ENCODE data around the gene TNFSF10.

The TNFSF10 gene

DNA sequence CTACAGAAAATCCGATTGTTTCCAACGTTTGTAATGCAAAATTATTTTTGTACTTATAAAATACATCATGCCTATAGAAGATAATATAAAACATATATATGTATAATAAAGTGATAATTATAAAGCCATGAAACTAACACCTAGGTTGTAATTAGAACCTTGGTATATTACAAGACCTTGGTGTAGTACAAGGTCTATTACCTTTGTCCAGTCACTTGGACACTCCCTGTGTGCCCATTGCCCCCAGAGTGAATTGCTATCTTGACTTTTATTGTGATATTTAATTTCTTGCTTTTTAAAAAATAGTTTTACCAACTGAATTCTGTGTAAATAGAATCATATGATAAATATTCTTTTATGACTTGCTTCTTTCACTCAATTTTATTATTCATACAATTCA lies 20.7 kb upstream of the TNFSF10 start:
- DNase-seq (ENCODE audit: low read depth) = no peak
- TF ChIP-seq, protein P1, sequence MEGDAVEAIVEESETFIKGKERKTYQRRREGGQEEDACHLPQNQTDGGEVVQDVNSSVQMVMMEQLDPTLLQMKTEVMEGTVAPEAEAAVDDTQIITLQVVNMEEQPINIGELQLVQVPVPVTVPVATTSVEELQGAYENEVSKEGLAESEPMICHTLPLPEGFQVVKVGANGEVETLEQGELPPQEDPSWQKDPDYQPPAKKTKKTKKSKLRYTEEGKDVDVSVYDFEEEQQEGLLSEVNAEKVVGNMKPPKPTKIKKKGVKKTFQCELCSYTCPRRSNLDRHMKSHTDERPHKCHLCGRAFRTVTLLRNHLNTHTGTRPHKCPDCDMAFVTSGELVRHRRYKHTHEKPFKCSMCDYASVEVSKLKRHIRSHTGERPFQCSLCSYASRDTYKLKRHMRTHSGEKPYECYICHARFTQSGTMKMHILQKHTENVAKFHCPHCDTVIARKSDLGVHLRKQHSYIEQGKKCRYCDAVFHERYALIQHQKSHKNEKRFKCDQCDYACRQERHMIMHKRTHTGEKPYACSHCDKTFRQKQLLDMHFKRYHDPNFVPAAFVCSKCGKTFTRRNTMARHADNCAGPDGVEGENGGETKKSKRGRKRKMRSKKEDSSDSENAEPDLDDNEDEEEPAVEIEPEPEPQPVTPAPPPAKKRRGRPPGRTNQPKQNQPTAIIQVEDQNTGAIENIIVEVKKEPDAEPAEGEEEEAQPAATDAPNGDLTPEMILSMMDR (IDR thresholded peaks at IDR 0.05; ENCODE audit: insufficient read depth, low read depth, low read length, missing control alignments) = no peak
- no peak overlapping the region for H3K4me3 ChIP-seq (ENCODE audit: low read length)

DNA sequence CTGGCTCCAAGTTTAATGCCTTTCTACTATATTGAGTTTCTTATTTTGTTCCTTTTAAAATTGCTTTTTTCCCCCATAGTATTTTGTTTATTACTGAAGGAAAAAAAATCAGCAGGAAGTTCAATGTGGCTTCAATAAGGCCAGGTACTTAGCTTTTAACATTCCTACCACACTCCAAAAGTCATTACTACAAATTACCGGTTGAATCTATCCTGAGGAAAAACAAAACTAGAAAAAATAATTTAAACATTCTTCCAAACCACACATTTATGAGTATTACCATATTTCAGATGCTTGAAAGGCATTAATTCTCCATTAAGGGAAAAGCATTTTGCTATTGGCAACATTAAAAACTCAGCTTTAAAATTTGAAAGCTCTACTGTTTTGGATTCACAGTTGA lies 20.2 kb upstream of the TNFSF10 start:
- DNase-seq (ENCODE audit: low read depth) = no peak
- no peak overlapping the region for H3K4me3 ChIP-seq (ENCODE audit: low read length)
- TF ChIP-seq, protein P1 (IDR thresholded peaks at IDR 0.05; ENCODE audit: insufficient read depth, low read depth, low read length, missing control alignments) = no peak

DNA sequence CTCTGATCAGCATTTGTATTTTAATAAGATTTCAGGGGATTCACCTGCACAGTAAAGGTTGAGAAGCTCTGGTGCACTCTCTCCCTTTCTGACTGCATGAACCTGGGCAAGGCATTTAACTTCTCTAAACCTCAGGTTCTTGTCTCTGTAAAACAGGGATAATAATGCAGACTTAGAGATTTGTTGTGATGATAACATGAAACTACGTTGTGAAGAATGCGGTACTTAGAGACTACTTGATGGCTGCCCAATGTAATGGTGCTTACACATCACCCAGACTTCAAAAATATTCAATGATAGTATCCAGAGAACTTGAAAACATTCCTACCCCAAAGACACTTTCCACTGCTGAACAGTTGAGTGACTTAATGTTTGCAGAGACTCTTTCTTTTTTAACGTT lies 19.8 kb upstream of the TNFSF10 start:
- no peak overlapping the region for H3K4me3 ChIP-seq (ENCODE audit: low read length)
- TF ChIP-seq, protein P1 (IDR thresholded peaks at IDR 0.05; ENCODE audit: insufficient read depth, low read depth, low read length, missing control alignments) = no peak
- no peak for DNase-seq (ENCODE audit: low read depth)

DNA sequence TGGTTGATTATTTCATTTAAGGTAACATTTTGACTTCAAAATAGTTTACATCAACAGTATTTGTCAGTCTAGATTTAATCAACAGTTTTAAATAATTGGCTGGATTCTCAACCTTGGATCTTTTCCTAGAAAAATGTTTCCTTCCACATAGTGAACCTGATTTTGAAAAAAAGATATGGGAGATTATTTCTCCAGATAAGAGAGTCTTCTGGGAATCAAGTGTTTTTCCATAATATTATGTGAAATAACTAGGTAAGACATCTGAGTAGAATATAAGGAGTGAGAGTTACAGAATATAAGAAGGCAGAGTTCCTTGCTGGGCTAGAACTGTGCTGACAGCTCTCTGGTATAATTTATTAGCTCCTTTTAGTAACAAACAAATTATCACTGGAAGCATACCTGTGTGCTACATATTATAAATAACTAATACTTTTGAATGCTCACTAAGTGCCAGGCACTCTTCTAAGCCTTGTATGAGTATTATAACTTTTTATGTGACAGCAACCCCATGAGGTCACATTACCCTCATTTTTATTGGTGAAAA lies 18.8 kb upstream of the TNFSF10 start:
- H3K4me3 ChIP-seq (ENCODE audit: low read length) = no peak overlapping the region

DNA sequence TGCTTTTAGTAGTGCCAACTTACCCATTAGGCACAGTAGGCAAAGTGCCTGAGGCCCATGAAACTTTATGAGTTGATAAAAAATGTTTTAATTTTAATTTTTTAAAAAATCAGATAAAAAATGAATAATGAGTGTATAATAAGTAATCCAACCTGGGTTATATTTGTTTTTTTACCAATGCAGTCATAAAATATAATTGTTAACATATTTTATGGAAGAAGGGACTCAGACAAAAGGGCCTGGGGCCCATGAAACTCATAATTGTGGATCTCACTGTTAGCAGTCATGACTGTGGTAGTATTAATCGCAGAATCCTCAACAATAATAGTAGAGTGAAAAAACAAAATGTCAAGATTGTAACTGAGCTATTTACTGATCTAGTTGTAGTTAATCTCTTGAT lies 16.8 kb upstream of the TNFSF10 start:
- TF ChIP-seq, protein P1 (IDR thresholded peaks at IDR 0.05; ENCODE audit: insufficient read depth, low read depth, low read length, missing control alignments) = no peak
- no peak for DNase-seq (ENCODE audit: low read depth)
- H3K4me3 ChIP-seq (ENCODE audit: low read length) = no peak overlapping the region

More for the DNA sequence above, 18.8 kb upstream of the TNFSF10 start:
- TF ChIP-seq, protein P1 (IDR thresholded peaks at IDR 0.05; ENCODE audit: insufficient read depth, low read depth, low read length, missing control alignments) = no peak
- no peak for DNase-seq (ENCODE audit: low read depth)

DNA sequence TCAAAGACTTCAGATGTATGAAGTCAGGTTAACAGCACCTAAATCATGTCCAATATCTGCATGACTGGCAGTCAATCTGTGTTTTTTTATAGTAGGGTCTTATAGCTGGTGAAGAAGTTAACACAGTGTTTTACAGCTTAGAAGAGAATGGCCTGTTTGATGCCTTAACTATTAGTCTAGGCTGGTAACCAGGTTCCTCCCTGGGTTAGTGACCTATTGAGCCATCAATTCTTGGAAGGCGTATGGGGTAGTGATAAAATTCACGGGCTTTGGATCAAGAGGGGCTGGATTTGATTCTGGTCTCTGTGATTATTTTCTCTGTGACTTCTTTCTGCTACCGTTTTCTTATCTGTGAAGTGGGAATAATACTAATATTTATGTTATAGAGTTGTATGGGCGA lies 16.0 kb upstream of the TNFSF10 start:
- H3K4me3 ChIP-seq (ENCODE audit: low read length) = no peak overlapping the region
- TF ChIP-seq, protein P1 (IDR thresholded peaks at IDR 0.05; ENCODE audit: insufficient read depth, low read depth, low read length, missing control alignments) = no peak
- no peak for DNase-seq (ENCODE audit: low read depth)
